Superior temporal gyrus (tissue), 1 donor: ENCODE measurements around the gene ANKS1A.
"Not testable (repeated sequence)": the region's sequence is repeated elsewhere in the genome, so short reads cannot be mapped to it uniquely, and the experiment has no call there.

Experiments
- DNase-seq: peaks from one replicate; pipeline ENCODE4 v3.0.0-alpha.2; 2016; ENCODE audit errors: extremely low spot score

Gene ANKS1A

GRCh38 chr6:34884073-34884472 lies 5.0 kb upstream of the ANKS1A start:
- DNase-seq = not testable (repeated sequence)

DNA sequence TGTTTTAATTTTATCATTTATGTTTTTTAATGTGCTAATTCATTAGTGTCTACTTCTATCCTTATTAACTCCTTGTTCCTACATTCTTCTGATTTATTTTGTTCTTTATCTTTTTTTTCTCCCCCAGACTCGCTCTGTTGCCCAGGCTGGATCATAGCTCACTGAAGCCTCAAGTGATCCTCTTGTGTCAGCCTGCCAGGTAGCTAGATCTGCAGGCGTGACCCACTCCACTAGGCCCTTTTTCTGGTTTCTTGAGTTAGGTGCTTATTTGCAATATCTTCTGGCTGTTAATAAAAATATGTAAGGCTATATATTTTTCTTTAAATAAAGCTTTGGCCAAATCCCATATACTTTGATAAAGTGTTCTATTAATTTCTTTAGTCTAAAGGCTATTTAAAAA lies 4.1 kb upstream of the ANKS1A start:
- no peak for DNase-seq

- DNase-seq = not testable (repeated sequence)
These were observed 3.2 kb upstream of the ANKS1A start for GRCh38 chr6:34885837-34886236.

- peak; percentile 98 for DNase-seq
These were observed 1.1 kb upstream of the ANKS1A start, which contains the start of gene TAF11 for GRCh38 chr6:34887753-34888513. Gene TAF11, minus strand, starts transcription at chr6:34888042. Its CDS starts 85 bp downstream, at chr6:34887957.

DNA sequence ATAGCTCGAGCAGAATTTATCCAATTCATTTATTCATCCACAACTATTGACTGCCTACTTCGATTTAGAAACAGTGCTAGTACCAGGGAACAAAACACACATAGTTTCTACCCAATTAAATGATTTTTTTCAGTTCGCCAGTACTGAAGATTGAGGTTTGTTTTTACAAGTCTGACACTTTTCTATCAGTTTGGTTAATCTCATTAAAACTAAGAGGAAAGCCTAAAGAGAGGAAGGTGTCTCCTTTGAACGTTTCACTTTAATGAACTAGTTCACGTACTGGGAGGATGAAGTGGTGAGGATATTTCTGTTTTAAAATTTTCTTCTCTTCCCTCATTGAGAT lies 570 bp upstream of the ANKS1A start:
- peak; percentile 59 for DNase-seq

- DNase-seq = no peak
These were observed 1.5 kb downstream of the ANKS1A start for GRCh38 chr6:34890533-34890925.

DNA sequence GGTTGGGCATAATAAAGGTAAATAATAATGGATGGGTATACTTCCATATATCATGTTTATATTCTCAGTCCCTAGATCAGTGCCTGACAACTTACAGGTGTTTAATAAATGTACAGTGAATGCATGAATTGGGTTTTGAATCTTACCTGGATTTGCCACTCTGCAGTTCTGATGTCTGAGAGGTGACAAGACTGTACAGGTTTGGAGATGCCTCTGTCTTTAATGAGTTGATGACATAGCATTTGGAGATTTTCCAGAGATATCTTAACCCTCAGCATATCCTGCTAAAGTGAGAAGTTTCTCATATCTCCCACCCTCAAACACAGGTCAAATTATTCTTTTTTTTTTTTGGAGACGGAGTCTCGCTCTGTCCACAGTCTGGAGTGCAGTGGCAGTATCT lies 2.2 kb downstream of the ANKS1A start:
- DNase-seq = no peak

DNA sequence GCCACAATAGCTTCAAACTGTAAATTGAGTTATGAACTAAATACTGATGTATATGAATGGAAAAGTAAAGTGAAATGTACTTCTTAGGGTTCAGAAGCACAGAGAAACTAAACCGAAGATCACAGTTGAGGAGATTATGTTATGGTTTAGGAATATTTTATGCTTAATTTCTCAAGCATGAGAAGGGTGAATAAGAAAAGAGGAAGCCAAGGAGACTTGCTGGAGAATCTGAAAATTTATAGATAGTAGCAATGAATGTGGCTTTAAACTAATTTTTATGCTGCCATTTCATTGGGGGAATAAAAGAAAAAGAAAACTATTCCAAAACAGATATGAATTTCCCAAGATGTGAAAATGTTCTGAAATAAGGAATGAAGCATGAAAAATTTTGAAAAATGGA lies 5.6 kb downstream of the ANKS1A start:
- DNase-seq = no peak

- DNase-seq = no peak
These were observed 8.1 kb downstream of the ANKS1A start for GRCh38 chr6:34897130-34897529.

DNA sequence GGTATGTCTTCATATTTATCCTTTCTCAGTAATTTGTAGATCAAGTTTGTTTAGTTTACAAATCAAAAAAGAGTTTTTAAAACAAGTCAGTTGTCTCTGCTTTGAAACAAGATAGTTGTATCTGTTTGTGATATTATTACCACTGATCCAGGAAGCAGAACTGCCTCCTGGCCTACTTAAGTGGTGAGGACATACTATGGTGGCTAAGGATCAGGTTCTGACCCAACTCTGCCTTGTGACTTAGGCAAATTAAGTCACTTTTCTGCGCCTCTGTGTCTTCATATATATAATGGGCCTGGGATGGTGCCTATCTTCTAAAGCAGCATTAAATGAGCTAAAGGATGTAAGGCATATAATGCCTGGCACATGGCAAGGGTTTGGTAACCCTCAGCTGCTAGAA lies 8.7 kb downstream of the ANKS1A start:
- no peak for DNase-seq

DNA sequence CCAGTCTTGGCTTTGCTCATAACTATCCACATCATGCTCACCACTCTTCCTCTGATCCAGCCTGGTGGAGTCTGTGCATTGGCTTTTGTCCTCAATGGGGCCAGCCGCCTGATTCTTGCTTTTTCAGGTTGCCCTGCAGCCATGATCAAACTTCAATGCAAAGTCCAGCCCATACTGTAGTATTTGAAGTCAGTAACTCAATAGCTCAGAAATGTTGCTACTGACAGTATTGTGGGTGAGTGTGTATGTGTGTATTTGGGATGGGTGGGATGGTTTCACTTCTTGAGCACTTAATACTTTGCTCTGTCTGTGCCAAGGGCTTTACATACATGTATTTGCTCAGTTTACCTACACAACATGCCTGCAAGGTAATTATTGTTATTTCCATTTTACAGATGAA lies 10.7 kb downstream of the ANKS1A start:
- not testable (repeated sequence) for DNase-seq

DNA sequence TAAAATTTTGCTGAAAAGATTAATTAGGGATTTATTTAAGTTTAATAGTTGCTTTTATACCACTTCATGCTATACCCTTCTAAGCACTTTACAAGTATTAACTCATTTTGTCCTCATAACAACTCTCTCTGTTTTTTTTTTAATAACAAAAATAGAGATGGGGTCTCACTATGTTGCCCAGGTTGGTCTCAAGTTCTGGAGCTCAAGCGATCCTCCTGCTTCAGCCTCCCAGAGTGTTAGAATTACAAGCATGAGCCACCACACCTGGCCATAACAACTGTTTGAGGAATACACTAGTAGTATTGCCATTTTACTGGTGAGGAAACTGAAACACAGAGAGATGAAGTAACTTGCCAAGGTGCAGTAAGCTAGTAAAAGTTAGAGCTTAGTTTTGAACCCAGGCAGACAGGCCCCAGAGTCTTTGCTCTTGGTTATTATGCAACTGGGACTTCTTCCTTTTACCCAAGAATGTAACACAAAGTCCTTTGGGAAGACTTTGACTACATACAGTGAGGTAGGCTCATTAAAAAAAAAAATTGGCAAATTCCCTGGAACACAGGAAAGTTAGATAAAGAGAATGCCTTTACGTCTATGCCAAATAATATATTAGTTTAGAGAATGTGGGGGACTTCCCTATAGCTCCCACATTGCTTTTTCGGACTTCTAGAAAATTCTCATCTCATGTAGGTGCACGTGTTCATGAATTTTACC lies 11.4 kb downstream of the ANKS1A start:
- no peak for DNase-seq

DNA sequence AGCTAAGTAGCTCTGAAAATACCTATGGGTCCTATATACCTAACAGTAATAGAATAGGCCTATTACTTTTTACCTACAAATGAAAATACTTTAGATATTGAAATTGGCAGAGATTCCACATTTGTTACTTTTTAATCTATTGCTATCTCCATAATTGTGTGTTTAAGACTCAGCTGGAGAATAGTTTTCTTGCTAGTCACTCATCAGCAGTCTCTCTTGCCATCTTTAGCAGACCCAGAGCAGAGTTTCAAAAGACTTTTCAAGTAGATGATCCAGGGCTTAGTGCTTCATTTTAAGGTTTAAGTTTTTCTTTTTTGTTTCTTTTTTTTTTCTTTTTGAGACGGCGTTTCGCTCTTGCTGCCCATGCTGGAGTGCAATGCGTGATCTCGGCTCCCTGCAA lies 12.9 kb downstream of the ANKS1A start:
- no peak for DNase-seq

- no peak for DNase-seq
These were observed 16.0 kb downstream of the ANKS1A start for GRCh38 chr6:34904990-34905613.

DNA sequence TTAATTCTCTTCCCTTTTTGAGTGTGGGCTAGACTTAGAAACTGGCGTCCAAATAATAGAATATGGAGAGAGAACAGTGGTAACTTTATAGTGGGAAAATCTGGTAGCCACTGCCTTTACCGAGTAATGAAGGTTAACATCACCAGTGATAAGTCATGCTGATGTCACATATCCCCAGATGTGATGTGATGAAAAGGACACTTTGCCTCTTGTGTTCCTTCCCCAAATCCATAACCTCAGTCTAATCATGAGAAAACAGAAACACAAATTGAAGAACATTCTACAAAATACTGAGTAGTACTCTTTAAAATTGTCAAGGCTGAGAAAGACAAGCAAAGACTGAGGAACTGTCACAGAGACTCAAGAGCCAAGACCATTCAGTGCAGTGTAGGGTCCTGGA lies 17.8 kb downstream of the ANKS1A start:
- DNase-seq = no peak

GRCh38 chr6:34908194-34908593 lies 19.1 kb downstream of the ANKS1A start:
- no peak for DNase-seq

GRCh38 chr6:34909320-34909883 lies 20.3 kb downstream of the ANKS1A start:
- DNase-seq = no peak

GRCh38 chr6:34911822-34912221 lies 22.8 kb downstream of the ANKS1A start:
- no peak for DNase-seq

GRCh38 chr6:34912715-34913464 lies 23.8 kb downstream of the ANKS1A start:
- DNase-seq = no peak

DNA sequence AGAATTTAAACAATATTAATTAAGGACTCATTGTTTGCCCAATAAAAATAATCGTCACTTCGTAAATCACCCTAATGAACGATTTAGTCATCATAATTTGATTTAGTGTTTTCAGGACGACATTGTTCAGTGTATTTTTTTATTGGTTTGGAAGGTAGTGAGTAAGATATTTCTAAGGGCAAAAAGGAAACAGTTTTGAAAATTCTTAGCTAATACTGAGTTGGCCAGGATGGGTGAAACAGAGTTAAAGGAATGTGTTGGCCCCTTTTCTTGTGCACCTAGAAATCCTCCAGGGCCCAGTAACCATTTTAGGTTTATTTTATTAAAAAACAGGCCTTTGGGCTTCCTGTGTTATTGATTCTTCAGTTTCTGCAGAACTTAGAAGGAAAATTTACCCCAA lies 25.3 kb downstream of the ANKS1A start:
- DNase-seq = no peak

DNA sequence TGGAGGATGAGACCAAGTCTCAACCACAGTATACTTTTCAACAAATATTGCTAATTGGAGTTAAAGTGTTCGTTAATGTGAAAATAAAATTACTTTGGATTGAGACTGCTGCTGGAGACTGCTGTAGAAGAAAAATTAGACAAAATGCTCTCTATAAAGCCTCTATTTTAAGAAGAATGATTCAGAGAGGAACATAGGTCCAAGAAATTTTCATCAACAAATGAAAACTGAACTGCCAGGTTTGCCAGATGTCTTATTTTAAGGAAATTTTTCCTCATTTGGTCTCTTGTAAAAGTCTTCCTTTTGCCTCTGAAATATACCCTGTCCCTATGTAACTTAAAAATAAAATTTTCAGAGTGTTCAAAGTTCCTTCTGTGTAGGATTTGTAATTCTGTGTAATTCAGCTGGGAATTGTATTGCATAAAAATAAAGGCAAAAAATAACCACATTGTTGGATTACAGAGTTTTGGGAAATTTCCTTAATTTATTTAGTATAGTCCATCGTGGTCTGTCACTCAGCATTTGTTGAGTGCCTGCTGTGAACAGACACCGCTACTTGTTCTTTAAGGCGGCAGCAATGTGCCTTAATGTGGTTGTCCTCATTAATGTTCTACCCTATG lies 27.4 kb downstream of the ANKS1A start:
- DNase-seq = peak; percentile 55
